NCI-H69 (cell line): Measurements from ENCODE around the gene CLDND2.

Experiments used
- DNase-seq: peaks from one replicate; lab custom pipeline; 2025; lab: John Stamatoyannopoulos, UW

The CLDND2 gene

DNA sequence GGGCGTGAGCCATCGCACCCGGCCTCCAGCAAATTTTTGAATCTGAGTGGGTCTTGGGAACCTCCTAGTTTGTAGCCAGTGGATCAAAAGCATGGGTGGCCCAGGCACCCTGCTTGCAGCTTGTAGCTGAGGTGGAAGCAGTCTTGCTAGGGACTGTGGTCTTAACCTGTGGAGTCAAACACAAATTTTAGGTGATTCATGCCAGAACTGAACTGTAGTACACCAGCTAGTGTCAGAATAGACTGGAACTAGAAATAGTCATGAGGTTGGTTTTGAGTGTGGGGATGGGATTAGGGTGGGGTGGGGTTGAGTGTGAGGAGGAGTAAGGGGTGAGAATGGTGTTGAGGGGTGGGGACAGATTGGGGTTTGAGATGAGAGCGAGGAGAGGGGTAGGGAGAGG lies 13.2 kb upstream of the CLDND2 start:
- DNase-seq = no peak

DNA sequence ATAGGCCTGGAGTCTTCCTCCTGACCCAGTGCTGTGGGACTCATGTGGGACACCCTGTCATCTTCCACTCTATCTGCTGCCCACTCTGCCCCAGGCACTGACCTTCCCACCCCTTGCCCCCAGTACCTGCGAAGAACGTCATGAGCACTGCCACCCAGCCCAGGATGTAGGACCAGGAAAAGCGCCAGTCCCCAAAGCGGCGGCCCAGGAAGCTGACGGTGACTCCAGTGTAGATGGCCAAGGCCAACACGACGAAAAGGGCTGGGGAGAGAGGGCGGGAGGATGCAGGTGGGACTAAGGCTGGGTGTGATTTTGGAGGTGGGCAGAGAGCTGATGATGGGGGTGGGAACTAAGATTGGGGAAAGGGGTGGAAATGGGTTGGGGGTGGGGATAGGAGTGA lies 11.6 kb upstream of the CLDND2 start:
- no peak for DNase-seq

DNA sequence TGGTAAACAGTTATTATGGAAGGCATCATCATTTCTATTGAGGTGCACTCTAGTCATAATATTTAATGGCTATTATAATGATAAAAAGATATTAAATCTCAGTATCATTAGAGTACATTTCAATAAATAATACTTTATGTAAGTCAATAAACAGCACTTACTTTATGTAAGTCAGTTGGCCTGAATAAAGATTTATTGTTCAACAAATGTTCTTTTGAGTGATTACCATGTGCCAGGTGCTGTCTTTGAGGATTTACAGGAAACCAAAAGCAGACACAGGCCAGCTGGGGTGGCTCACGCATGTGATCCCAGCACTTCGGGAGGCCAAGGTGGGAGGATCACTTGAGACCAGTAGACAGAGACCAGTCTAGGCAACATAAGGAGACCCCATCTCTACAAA lies 8.6 kb upstream of the CLDND2 start:
- DNase-seq = no peak

DNA sequence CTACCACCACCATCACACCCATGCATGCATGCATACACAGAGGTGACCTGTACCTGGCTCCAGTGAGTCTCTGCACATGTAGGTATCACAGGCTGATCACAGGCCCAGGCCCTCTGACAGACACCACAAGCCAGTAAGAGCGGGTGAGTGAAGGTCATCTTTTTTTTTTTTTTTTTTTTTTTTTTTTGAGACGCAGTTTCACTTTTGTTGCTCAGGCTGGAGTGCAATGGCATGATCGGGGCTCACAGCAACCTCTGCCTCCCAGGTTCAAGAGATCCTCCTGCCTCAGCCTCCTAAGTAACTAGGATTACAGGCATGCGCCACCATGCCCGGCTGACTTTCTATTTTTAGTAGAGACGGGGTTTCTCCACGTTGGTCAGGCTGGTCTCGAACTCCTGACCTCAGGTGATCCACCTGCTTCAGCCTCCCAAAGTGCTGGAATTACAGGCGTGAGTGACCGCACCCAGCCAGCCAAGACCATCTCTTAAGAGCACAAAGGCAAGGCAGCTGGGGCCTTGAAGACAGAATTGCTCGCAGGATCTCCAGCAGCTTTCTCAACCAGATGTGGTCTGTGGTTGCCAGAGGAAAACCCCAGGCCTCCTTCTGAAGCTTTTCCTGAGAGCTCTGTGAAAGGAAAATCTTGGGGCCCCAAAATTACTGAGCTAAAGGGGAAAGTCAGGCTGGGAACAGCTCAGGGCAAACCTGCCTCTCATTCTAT lies 6.9 kb upstream of the CLDND2 start:
- DNase-seq = no peak

DNA sequence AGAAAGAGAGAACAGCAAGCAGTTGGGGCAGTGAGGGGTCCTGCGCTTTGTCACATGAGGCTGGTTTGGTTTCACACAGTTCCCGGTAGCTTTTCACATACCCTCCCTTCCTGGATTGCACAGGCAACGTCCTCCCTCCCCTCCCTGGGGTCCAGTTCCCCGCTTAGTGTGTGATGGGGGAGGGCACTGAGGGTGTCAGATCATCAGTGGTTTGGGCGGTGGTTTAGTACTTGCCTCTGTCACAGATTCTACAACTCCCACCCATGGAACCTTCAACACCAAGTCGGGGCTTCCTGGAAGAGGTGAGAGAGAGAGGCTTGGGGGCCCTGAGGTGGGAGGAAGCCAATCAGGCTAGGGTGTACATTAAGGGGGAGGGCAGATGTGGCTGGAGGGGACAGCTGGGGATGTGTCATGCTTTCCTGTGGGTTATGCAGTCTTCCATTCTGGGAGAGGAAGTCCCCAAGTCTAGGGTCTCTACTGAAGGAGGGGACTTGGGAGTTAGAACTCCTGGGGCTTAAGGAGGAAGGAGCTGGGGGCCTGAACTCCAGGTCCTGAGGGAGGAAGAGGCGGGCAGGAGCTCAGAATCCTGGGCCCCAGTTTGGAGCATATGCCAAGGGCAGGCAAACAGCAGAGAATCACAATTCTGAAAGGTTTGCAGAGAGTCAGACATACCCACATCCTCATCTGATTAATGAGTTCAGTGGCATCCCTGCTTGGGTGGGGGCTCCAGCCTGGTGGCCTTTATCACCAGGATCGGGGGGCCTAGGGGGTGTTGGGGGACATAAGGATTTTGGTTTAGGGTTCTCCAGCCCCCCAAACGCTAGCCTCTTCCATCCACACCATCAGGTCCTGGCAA lies 4.1 kb upstream of the CLDND2 start, which contains the start of gene NKG7:
Gene NKG7, minus strand, starts transcription at position 6 of the 856 bp plus-strand sequence. CDS start 119 bp downstream, outside the sequence.
- DNase-seq = no peak

DNA sequence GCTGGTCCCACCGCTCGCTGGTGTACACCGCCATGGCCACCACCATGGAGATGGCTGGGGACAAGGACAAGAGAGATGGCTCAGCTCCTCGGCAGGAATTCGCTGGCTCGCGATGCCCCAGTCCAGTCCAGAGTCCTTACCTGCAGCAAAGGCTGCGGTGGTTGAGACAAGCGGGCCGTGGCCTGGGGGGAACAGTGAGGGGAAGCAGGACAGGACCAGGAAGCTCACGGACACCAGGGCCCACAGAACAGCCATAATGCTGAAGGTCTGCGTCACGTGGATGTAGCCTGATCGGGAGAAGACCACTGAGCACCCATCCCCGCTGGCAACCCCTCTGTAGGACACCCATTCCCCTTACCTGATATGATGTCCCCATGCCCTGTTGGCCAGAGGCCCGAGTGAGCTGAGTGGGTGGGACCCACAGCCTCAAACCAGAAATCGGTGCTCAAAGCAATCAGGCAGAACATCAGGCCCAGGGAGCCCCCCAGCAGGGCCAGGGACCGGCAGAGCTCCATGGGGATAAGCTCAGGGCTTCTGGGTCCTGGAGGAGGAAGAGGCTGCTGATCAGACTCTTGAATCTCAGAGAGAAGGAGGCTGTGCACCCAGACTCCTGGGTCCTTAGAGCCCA lies 3.3 kb upstream of the CLDND2 start:
- no peak for DNase-seq

DNA sequence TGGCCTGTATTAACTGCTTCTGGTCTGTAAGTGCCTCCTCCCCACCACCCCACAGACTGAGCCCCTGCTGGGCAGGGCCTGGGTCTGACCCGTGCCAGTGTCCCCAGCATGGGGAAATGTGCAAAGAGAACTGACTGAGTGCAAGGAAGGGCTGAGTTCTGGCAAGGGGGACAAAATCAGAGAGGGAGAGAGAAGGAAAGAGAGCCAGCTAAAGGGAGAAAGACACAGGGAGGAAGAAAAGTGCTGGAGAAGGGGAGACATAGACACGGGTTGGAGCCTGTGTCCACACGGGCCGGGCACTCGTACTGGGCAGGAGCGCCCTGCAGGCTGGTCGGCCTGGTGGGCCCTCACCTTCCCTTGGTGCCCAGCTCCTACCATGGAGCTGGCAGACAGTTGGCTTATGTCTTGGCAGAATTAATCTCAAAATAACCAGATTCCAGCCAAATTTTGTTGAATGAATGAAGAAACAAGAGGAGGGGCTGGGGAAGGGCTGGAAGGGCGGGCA lies 2.4 kb upstream of the CLDND2 start:
- DNase-seq = no peak

DNA sequence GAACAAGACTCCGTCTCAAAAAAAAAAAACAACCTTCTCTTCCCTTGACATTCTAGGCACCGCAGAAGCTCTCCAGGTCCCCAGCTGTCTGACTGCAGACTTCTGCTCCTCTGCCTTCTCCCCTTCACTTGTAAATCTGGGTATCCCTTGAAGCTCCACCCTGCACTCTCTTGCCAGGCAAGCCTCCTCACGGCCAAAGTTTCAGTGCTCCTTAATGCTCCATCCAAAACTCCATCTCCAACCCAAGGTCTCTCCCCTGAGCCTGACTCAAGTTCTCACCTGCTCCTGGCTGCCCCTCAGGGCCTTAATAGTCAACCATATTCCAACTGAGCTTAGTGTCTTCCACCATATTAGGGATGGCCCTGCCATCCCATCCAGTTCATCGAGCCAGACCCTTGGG lies 1.4 kb upstream of the CLDND2 start:
- no peak for DNase-seq

DNA sequence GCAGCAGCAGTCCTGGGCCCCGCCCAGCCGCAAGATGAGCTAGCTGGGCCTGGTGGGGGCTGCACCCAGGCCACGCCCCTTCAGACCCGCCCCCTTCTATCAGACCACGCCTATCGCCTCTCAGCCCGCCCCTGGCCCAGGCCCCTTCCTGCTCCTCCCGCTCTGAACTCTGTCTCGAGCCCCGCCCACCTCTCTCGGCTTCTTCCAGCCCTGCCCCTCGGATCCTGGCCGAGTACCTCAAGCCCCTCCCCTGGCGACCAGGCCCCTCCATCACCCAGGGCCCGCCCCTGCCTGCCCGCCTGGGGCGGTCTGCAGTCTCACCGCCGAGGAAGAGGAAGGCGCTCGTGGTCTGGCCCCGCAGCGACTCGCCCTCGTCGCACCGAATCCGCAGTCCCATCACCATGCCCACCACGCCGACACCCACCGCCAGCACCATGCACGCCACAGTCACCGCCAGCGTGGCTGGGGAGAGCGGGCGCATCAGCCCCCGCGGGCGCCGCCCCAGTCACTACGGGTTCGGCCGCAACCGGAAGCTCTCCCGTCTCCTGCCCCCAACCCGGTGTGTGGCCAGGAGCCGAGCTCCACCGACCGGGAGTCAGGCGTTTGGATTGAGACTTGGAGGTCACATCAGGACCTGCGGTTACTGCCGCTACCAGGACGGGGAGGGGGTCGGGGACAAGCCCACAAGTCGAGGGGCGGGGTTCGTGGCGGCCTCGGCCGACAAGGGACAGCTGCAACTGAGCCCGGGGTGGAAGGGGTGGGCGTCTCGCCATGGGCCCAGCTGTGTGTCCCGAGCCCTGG lies 1.0 kb downstream of the CLDND2 start:
- peak; percentile 49 for DNase-seq

DNA sequence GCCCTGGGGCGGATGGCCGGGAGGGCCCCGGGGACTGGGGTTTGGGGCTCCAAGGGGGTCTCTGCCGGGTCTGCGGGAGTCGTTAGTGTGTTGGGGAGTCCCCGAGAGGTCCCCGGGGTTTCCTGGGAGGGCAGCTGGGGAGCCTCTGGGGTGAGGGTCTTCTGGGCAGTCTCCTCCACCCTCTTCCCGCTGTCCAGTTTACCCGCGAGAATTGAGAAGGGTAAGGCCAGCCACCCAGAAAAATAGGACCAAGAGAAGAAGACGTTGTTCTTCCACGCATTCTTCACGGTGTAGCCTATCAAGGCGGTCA lies 1.6 kb downstream of the CLDND2 start:
- DNase-seq = no peak

DNA sequence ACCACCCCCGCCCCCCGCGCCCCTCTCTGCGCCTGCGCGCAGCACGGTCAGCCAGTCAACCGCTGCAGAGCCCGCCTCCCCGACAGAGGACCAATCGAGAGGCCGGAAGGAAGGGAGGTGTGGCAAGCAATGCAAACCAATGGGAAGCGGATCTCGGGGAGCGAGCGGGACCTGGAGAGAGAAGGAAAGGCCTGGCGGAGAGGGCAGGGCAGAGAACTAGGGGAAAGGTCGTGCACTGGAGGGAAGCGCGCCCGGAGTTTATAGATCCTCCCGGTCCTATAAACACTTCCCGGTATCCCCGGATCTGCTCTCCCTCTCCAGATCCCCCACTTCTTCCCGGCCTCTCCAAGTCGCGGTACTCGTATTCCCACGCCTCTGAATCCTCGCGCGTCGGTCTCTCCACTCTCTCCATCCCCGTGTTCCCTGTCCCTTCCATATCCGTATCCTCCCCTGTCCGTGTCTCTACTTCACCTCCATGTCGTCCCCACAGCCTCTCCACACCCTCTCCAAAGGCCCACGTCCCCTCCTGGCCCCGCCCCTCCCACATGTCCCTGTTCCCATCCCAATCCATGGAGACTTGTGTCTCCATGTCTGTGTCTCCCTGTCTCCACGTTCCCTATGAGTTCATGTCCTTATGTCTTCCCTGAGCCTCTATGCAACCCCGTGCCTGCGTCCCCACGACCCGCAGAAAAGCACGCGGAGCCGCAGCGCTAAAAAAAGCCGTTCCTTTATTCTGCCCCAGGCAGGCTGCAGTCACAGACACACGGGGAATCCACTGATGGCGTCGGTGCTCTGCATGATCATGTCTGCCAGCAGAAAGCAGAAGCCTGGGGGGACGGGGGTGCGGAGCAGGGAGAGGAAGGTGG lies 2.2 kb downstream of the CLDND2 start:
- peak; percentile 66 for DNase-seq

DNA sequence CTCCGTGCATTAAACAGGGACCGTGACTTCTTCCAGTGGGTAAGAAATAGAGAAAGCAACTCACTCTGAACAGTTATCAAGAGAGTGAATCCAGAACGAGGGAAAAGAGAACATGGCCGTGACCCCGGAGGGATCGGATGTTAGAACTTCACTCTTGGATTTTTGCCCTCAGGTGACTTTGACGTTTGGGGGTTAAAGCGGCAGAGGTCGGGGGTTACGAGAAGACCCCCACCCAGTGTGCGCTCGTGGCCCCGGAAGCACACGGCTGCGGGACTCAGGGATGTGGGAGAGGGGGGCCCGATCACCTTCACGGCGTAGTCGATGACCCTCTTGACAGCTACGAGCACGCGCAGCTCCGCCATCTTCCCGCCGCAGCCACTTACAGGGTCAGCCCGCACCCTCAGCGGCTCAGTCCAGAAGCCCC lies 2.8 kb downstream of the CLDND2 start, which contains the start of gene ETFB:
Gene ETFB, minus strand, starts transcription at position 424 of the 424 bp plus-strand sequence. Its CDS starts 62 bp downstream, at position 362.
- no peak for DNase-seq

DNA sequence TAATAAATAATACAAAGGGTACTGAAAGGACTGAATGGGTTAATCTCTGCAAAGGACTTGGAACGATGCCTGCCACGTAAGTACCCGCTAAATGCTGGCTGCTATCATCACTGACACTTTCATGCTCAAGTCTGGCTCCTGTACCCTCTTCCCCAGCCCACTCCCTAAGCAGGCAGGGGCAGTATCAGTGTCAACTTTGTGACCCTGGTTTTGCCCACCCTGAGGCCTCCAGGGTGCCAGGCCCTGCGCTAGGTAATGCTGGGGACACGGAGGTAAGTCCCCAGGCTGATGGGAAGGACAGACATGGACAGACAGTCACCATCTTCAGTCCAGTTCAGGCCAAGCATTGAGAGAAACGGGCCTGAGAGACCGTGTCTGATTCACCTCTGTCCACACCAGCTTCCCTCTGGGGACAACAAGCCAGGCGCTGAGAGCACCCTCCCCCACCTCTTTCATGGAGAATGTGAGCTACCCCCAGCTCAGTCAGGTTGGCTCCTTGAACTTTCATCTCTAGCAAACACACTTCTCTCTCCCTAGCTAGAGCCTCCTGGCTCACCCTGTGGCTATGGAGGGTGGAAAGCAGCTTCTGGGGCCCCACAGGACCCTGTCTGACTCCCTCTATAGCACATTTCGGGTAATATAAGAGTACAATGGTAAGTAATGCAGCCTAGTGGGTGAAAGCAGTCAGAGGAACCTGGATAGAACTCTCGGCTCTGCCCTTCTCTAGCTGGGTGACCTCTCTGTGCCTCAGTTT lies 3.4 kb downstream of the CLDND2 start:
- DNase-seq = no peak

DNA sequence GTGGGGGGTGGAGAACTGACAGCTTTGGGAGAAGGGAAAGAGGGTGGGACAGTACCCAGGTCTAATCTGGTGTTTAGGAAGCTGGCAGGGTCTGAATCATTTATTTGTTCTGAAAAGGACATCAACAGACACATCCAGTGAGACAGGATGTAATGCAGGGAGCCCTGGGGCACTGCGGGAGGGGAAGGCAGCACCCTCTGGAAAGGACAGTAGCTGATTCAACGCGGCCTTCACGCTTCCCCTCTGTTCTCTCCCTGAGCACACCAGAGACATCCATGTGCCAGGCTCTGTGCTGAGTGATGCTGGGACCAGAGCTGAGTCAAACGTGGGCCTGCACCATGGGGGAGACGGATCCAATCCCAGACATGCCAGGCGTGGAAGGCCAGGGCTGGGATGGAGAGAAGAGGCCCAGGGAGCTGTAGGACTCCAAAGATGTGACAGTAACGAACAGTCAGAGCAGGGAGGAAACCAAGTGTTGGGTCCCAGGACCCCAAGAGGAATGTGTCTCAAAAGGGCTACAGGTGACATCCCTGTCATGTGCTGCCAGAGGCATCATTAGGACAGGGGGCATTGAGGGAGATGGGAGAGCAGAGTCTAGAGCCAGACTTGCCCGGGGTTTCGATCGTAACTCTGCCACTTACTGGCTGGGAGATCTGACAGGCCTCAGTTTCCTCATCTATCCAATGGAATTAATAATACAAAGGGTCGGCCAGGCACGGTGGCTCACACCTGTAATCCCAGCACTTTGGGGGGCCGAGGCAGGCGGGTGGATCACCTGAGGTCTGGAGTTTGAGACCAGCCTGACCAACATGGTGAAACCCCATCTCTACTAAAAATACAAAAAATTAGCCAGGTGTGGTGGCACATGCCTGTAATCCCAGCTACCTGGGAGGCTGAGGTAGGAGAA lies 4.3 kb downstream of the CLDND2 start:
- no peak for DNase-seq

DNA sequence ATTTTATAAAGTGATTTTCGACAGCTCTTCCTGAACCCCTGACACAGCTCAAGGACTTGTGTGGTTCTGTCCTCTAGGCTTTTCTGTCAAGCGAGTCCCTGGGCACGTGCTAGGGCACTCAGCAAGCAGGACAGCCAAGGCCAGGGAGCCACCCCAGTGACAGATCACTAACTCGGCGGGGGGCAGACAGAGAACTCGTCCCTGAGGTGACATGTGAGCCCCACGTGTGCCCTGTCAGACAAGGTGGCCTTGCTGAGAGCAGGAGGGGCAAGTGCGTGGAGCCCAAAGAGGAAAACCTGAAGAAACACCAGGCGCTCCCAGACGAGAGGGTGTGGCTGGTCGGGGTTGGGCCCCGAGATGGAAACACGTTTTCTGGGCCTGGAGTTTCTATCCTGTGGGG lies 7.6 kb downstream of the CLDND2 start:
- DNase-seq = no peak

DNA sequence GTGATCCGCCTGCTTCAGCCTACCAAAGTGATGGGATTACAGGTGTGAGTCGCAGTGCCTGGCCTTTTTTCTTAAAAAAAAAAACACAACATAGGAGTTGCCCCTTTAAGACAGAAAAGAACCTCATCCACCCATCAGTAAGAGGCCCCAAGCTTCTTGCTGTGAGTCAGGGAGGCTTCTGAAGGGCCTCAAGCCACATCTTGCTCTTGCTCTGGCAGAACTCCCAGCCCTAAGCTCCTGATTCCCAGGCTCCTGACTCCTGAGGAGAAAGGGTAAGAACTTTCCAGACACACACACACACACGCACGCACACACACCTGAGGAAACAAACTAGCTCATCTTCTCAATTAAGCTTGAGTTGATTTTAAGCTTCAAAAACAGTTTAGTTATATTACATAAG lies 9.5 kb downstream of the CLDND2 start:
- no peak for DNase-seq

DNA sequence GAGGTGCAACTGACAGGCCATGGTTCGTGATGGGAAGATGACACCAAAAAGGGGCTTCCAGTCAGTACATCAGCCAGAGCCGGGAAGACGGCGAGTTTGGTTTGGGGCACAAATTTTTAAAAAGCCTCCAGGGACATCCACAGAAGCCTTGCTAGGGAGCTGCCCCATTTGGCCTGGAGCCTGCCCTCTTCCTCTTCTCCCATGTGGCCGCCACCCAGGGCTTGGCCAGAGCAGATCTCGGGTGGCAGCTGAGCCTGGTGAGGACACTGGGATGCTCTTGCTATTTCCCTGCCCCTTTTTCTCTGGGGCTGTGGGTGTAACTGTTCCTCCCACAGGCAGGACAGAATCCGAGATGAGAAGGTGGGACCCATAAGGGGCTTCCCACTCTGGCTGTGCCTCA lies 10.9 kb downstream of the CLDND2 start:
- DNase-seq = no peak

DNA sequence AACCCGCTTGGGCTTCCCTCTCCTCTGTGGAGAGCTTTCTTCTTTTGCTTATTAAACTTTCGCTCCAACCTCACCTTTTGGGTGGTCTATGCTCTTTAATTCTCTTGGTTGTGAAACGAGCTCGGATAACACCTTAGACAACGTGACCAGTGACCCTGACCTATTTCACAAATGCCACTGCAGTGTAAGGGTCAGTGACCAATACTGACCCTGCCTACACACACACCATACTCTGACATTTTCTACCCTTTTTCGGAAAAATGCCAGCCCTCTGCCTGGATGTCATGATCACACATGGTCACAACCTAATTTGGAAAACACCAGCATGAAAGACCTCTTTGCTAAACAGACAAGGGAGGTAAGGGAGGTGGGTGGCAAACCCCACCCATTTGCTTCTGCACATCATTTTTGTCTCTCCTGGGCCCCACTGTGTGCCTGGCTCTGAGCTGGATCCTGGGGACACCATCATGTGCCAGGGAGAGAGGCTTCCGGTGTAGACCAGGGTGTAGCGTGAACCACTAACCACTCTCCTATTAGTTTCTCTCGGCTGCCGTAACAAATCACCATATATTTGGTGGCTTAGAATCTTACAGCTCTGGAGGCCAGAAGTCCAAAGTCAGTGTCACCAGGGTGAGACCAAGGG lies 12.5 kb downstream of the CLDND2 start:
- DNase-seq = no peak

DNA sequence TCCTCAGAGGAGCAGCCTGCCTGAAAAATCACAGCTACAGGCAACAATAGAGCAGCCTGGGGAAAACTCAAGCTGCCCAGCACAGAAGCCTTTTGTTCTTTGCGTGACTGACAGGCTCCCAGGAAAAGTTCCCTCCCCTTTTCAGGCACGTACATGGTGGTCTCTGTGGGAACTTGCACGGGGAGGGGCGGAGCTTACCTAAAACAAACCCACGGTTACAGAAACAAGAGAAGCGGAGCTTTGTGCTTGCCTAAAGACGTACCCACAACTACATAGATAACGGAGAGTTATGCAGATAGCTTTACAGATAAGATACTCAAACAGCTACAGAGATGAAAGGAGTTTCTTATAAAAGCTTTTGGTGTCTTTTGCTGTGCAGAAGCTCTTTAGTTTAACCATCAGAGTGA lies 14.1 kb downstream of the CLDND2 start:
- DNase-seq = no peak
